SK-N-MC (cell line): ENCODE measurements around the gene C1QL4.

Experiments used
- EZH2 ChIP-seq: fragments of 200-600 bp; sonication (generic); IDR thresholded peaks from one replicate; pipeline ENCODE4 v1.6.1; 2017; ENCODE audit warnings: antibody characterized with exemption
- POLR2AphosphoS5 ChIP-seq: IDR thresholded peaks from 2 replicates; pipeline ENCODE4 v1.6.1; 2012; ENCODE audit warnings: mild to moderate bottlenecking, low read depth, low read length, borderline replicate concordance

GRCh38 chr12:49345825-49346658, 9.1 kb upstream of the C1QL4 start:
- TF ChIP-seq POLR2AphosphoS5 = no peak
- no peak for TF ChIP-seq EZH2
